Endothelial cell of umbilical vein (primary cell): ENCODE measurements around the gene CCDC195. TPM values are rescaled to one million over a fixed set of nuclear protein-coding genes. Genes with fewer than 3 reads are reported as not detected.

Experiments
- BruUV-seq: library from RNA; stranded (reverse); fragments of 400-500 nt; replicated peaks from 2 replicates; lab custom pipeline; 2021; lab: Mats Ljungman, UMichigan
- CTCF ChIA-PET: fragments of 300-600, 350-600 bp; sonication (Branson Sonifier 250); formaldehyde crosslinking; loops from one replicate; lab custom pipeline; 2021; ENCODE audit warnings: antibody characterized with exemption, inconsistent platforms; lab: Charles Lee
- POLR2A ChIA-PET: fragments of 300-600, 350-600 bp; sonication (Branson Sonifier 250); formaldehyde crosslinking; loops from one replicate; lab custom pipeline; 2021; ENCODE audit warnings: antibody characterized with exemption, inconsistent platforms; lab: Charles Lee
- DNase-seq: peaks from one replicate; pipeline ENCODE4 v3.0.0-alpha.2; 2011; ENCODE audit warnings: low read depth, low spot score
- FAIRE-seq: peaks from 2 replicates; lab custom pipeline; 2011; peaks lifted over from hg19 to GRCh38; lab: Jason Lieb, UNC
- H2AFZ ChIP-seq: 2 replicates; pipeline ENCODE4 v1.6.0; 2012; ENCODE audit warnings: low read depth, low read length, control low read depth, inconsistent platforms
- H3K27ac ChIP-seq: 2 replicates; pipeline ENCODE4 v1.5.1; 2011; ENCODE audit warnings: low read depth, mild to moderate bottlenecking, control low read depth, low read length, moderate library complexity; ENCODE audit not compliant: insufficient read depth
- H3K27me3 ChIP-seq, 2 experiments: 2 replicates each; pipeline versions ENCODE4 v1.6.0 to v1.6.1; 2011; ENCODE audit warnings: low read length in 2 of 2, mixed read lengths in 1 of 2; ENCODE audit not compliant: control insufficient read depth in 2 of 2, insufficient read depth in 2 of 2
- H3K36me3 ChIP-seq, 2 experiments: 2 replicates in 1 of 2; 3 replicates in 1 of 2; pipeline ENCODE4 v1.5.1; 2011; ENCODE audit warnings: low read length in 2 of 2, mild to moderate bottlenecking in 1 of 2, moderate library complexity in 1 of 2; ENCODE audit not compliant: control insufficient read depth in 2 of 2, insufficient read depth in 2 of 2; ENCODE audit errors: extremely low read depth in 1 of 2
- H3K4me1 ChIP-seq: 3 replicates; pipeline ENCODE4 v1.5.1; 2011; ENCODE audit warnings: mild to moderate bottlenecking, low read length; ENCODE audit not compliant: control insufficient read depth, insufficient read depth; ENCODE audit errors: extremely low read depth
- H3K4me2 ChIP-seq: 2 replicates; pipeline ENCODE4 v1.6.1; 2011; ENCODE audit warnings: low read length, control low read depth, mixed read lengths; ENCODE audit not compliant: insufficient read depth
- H3K4me3 ChIP-seq, 3 experiments: fragments of 200-600 bp in 1 of 3; sonication (generic), shearing (Covaris generic) in 1 of 3; replicated peaks in 1 of 3; 2 replicates each; pipeline ENCODE4 v1.5.1; 2011 to 2016; ENCODE audit warnings: control low read depth in 3 of 3, low read length in 3 of 3, mild to moderate bottlenecking in 2 of 3, inconsistent platforms in 1 of 3, low read depth in 1 of 3, moderate library complexity in 1 of 3; ENCODE audit not compliant: insufficient read depth in 1 of 3
- H3K79me2 ChIP-seq: 2 replicates; pipeline ENCODE4 v1.6.0; 2012; ENCODE audit warnings: low read length, inconsistent platforms; ENCODE audit not compliant: control insufficient read depth, insufficient read depth
- H3K9ac ChIP-seq: replicated peaks from 2 replicates; pipeline ENCODE3; 2011; ENCODE audit warnings: low read length, control low read depth; ENCODE audit not compliant: insufficient read depth; ENCODE audit errors: extremely low read depth
- H3K9me1 ChIP-seq: replicated peaks from 3 replicates; pipeline ENCODE4 v1.6.0; 2011; ENCODE audit warnings: mild to moderate bottlenecking, low read length; ENCODE audit not compliant: control insufficient read depth, insufficient read depth; ENCODE audit errors: extremely low read depth
- H3K9me3 ChIP-seq: replicated peaks from 2 replicates; pipeline ENCODE4 v1.5.1; 2012; ENCODE audit warnings: low read length, inconsistent platforms; ENCODE audit not compliant: control insufficient read depth, insufficient read depth
- H4K20me1 ChIP-seq: replicated peaks from 2 replicates; pipeline ENCODE3; 2011; ENCODE audit warnings: mild to moderate bottlenecking, low read length; ENCODE audit not compliant: control insufficient read depth, insufficient read depth; ENCODE audit errors: extremely low read depth
- EZH2 ChIP-seq: IDR thresholded peaks from 2 replicates; pipeline ENCODE4 v1.6.1; 2012; ENCODE audit warnings: borderline replicate concordance, low read depth, mild to moderate bottlenecking, moderate library complexity, low read length, inconsistent platforms; ENCODE audit not compliant: severe bottlenecking
- FOS ChIP-seq: IDR thresholded peaks from 2 replicates; pipeline ENCODE4 v1.6.1; 2011; ENCODE audit warnings: mild to moderate bottlenecking, low read length, moderate library complexity, borderline replicate concordance; ENCODE audit not compliant: insufficient read depth
- GATA2 ChIP-seq: IDR thresholded peaks from 2 replicates; pipeline ENCODE4 v1.7.0; 2011; ENCODE audit warnings: low read depth, mild to moderate bottlenecking, moderate library complexity, mixed read lengths, low read length; ENCODE audit not compliant: insufficient read length, insufficient read depth
- JUN ChIP-seq: IDR thresholded peaks from 2 replicates; pipeline ENCODE4 v1.6.1; 2011; ENCODE audit warnings: borderline replicate concordance, low read depth; ENCODE audit not compliant: insufficient read length, insufficient read depth
- MYC ChIP-seq: IDR thresholded peaks from one replicate; pipeline ENCODE4 v1.6.1; 2011; ENCODE audit warnings: mild to moderate bottlenecking, low read depth, low read length
- POLR2A ChIP-seq: IDR thresholded peaks from 2 replicates; pipeline ENCODE4 v1.6.1; 2012; ENCODE audit warnings: low read depth, mild to moderate bottlenecking, control low read depth, low read length
- POLR2AphosphoS5 ChIP-seq: IDR thresholded peaks from 2 replicates; pipeline ENCODE4 v1.6.1; 2012; ENCODE audit warnings: low read depth, mild to moderate bottlenecking, control low read depth, low read length, moderate library complexity; ENCODE audit not compliant: insufficient read depth
- dilution Hi-C: fragments of 300-500 bp; cut with MboI; formaldehyde crosslinking; loops from one replicate; pipeline ENCODE4 v1.15.0; 2019; ENCODE audit warnings: low sequenced_read_pairs; ENCODE audit not compliant: extremely low pct_ligation_motif_present
- intact Hi-C: fragments of 100-400 bp; cut with micrococcal nuclease; formaldehyde crosslinking; loops from one replicate; pipeline ENCODE4 v1.10.0; 2022
- polyA plus RNA-seq, 4 experiments: library from polyadenylated mRNA; depleted of rRNA in 3 of 4; stranded (reverse) in 3 of 4; unstranded in 1 of 4; fragments of >200 nt; gene quantifications; 2 replicates each; pipeline versions ENCODE4 v1.2.1 to v1.2.3, GENCODE V29; 2011 to 2012; ENCODE audit warnings: missing spikeins in 1 of 4
- total RNA-seq: library from RNA; stranded (reverse); gene quantifications from 2 replicates; pipeline ENCODE4 v1.2.3, GENCODE V29; 2021
- TF ChIP-seq, protein P1 (sequence below): IDR thresholded peaks from 2 replicates; pipeline ENCODE4 v1.6.1; 2011; ENCODE audit not compliant: insufficient read depth, insufficient read length
- TF ChIP-seq, protein P2 (sequence below), 2 donors: IDR thresholded peaks; 1 replicate in 1 of 2; 2 replicates in 1 of 2; pipeline ENCODE4 v1.5.1; 2011; ENCODE audit warnings: low read length in 2 of 2, mild to moderate bottlenecking in 2 of 2, moderate library complexity in 2 of 2, control low read depth in 1 of 2, inconsistent platforms in 1 of 2, low read depth in 1 of 2; ENCODE audit not compliant: insufficient read depth in 1 of 2; ENCODE audit errors: extremely low read depth in 1 of 2

The CCDC195 gene
- total and polyA plus RNA-seq, 2 donors (not counting 3 experiments of a cell fraction or from before 2014, with no cell fraction given) = not detected

DNA sequence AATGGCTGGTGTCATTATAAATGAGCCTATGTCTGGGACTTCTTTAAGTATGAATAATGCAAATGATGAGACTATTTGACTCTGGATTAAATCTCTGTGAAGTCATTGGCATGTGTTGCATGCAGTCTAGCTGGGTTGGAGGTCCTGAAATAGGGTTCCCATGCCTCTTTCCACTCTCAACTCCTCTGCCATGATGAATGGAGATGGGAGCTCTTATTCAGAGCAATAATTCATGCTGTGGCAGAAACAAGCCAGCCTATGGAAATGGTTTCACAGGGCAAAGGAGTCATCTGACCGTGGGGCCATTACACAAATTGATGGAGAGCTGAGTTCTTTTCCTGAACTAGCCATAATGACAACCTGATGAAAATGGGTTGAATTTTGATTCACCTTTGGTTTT lies 15.5 kb upstream of the CCDC195 start:
- TF ChIP-seq MYC (no peak), FOS (no peak), POLR2A (no peak), GATA2 (no peak), JUN (no peak), EZH2 (no peak), POLR2AphosphoS5 (no peak)
- TF ChIP-seq, protein P1, sequence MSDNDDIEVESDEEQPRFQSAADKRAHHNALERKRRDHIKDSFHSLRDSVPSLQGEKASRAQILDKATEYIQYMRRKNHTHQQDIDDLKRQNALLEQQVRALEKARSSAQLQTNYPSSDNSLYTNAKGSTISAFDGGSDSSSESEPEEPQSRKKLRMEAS = no peak
- TF ChIP-seq, protein P2, sequence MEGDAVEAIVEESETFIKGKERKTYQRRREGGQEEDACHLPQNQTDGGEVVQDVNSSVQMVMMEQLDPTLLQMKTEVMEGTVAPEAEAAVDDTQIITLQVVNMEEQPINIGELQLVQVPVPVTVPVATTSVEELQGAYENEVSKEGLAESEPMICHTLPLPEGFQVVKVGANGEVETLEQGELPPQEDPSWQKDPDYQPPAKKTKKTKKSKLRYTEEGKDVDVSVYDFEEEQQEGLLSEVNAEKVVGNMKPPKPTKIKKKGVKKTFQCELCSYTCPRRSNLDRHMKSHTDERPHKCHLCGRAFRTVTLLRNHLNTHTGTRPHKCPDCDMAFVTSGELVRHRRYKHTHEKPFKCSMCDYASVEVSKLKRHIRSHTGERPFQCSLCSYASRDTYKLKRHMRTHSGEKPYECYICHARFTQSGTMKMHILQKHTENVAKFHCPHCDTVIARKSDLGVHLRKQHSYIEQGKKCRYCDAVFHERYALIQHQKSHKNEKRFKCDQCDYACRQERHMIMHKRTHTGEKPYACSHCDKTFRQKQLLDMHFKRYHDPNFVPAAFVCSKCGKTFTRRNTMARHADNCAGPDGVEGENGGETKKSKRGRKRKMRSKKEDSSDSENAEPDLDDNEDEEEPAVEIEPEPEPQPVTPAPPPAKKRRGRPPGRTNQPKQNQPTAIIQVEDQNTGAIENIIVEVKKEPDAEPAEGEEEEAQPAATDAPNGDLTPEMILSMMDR (IDR thresholded peaks at IDR 0.05; ENCODE audit: extremely low read depth in 1 of 2, insufficient read depth in 1 of 2, low read depth in 1 of 2, low read length in 2 of 2) = no peak
- dilution Hi-C loops (no loop called here), intact Hi-C loops (no loop called here)
- no peak for DNase-seq
- Histone ChIP-seq H3K9me1 (no peaks in the 10 kb centered on the region), H3K79me2 (no peaks in the 10 kb centered on the region), H3K27me3 (no peaks in the 10 kb centered on the region), H3K36me3 (no peaks in the 10 kb centered on the region), H3K4me3 (no peak overlapping the region), H3K9me3 (no peaks in the 10 kb centered on the region), H3K27ac (no peak overlapping the region), H3K4me2 (no peak overlapping the region), H3K4me1 (no peaks in the 10 kb centered on the region), H4K20me1 (no peaks in the 10 kb centered on the region), H3K9ac (no peak overlapping the region), H2AFZ (no peak overlapping the region)
- CTCF ChIA-PET = no interaction called here
- BruUV-seq = no TSS peak
- no peak for FAIRE-seq
- POLR2A ChIA-PET = no interaction called here
